Prostate gland (tissue), 2 donors: Measurements from ENCODE around the gene TET3. TPM values are rescaled to one million over a fixed set of nuclear protein-coding genes. Genes with fewer than 3 reads are reported as not detected.

Source experiments
- DNase-seq: peaks from one replicate; pipeline ENCODE4 v3.0.0-alpha.2; 2019; ENCODE audit warnings: low spot score
- H3K27ac ChIP-seq, 2 donors: fragments of 200-600 bp; sonication (generic); 2 replicates each; pipeline ENCODE4 v1.5.1; 2017 to 2019
- H3K27me3 ChIP-seq: fragments of 200-600 bp; sonication (generic); replicated peaks from 2 replicates; pipeline ENCODE4 v1.5.1; 2019; ENCODE audit not compliant: insufficient read depth
- H3K36me3 ChIP-seq, 2 donors: fragments of 200-600 bp; sonication (generic); 1 replicate in 1 of 2; 2 replicates in 1 of 2; pipeline versions ENCODE4 v1.5.1 to v1.8.1; 2017 to 2019
- H3K4me1 ChIP-seq: fragments of 200-600 bp; sonication (generic); replicated peaks from 2 replicates; pipeline ENCODE4 v1.5.1; 2019
- H3K4me3 ChIP-seq, 2 donors: fragments of 200-600 bp; sonication (generic); 2 replicates each; pipeline ENCODE4 v1.5.1; 2017 to 2019
- H3K9me3 ChIP-seq: fragments of 200-600 bp; sonication (generic); 2 replicates; pipeline ENCODE4 v1.5.1; 2017
- POLR2A ChIP-seq: fragments of 450-650 bp; IDR thresholded peaks from one replicate; pipeline ENCODE4 v1.6.1; 2016; ENCODE audit warnings: antibody characterized with exemption, mild to moderate bottlenecking
- POLR2AphosphoS5 ChIP-seq: sonication (generic); formaldehyde crosslinking; IDR thresholded peaks from one replicate; pipeline ENCODE4 v1.6.1; 2017; ENCODE audit warnings: antibody characterized with exemption
- WGBS: methylation state at CpG from one replicate; pipeline ENCODE4 v1.1.5; 2018; 5-methylcytosine and 5-hydroxymethylcytosine counted together
- intact Hi-C: fragments of 100-400 bp; cut with DNase I; formaldehyde crosslinking; loops from one replicate; pipeline ENCODE4 v1.14.2; 2022
- total RNA-seq, 2 donors: library from RNA; depleted of rRNA; stranded (reverse); fragments of >200 nt; gene quantifications; one replicate each; pipeline ENCODE4 v1.1.0, GENCODE V29; 2016
- TF ChIP-seq, protein P1 (sequence below), 4 experiments: fragments of 200-600 bp in 2 of 4; fragments of 450-650 bp in 2 of 4; sonication (generic) in 2 of 4; IDR thresholded peaks; 1 replicate in 3 of 4; 2 replicates in 1 of 4; pipeline ENCODE4 v1.5.1; 2016 to 2019; ENCODE audit warnings: antibody characterized with exemption in 4 of 4, mild to moderate bottlenecking in 2 of 4, moderate library complexity in 2 of 4

Gene TET3
- total RNA-seq, 2 donors from 2014 or later: 12.8 to 13.8 TPM

DNA sequence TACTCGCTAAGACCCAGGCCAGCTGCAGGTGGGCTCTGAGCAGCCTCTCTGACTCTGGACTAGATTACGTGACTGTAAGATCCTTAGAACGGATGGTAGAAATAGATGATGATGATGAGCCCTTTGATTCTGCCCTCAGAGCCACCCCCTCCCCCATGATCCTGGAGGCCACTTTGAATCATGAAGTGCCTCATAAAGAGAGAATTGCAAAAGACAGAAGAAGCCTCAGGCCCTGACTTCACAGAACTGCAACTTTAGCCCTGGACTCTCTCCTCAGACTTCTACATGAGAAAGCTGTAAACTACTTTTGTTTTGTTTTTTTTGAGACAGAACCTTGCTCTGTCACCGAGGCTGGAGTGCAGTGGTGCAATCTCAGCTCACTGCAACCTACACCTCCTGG is 15.4 kb upstream of the TET3 start:
- H3K4me1 ChIP-seq: no peaks in the 10 kb centered on the region
- DNase-seq: no peak
- no peak overlapping the region for H3K4me3 ChIP-seq
- no peaks in the 10 kb centered on the region for H3K27me3 ChIP-seq
- WGBS: 78% methylated on average over 4 of the region's 4 CpGs
- no peak overlapping the region for H3K27ac ChIP-seq
- H3K36me3 ChIP-seq: no peaks in the 10 kb centered on the region
- TF ChIP-seq, protein P1, sequence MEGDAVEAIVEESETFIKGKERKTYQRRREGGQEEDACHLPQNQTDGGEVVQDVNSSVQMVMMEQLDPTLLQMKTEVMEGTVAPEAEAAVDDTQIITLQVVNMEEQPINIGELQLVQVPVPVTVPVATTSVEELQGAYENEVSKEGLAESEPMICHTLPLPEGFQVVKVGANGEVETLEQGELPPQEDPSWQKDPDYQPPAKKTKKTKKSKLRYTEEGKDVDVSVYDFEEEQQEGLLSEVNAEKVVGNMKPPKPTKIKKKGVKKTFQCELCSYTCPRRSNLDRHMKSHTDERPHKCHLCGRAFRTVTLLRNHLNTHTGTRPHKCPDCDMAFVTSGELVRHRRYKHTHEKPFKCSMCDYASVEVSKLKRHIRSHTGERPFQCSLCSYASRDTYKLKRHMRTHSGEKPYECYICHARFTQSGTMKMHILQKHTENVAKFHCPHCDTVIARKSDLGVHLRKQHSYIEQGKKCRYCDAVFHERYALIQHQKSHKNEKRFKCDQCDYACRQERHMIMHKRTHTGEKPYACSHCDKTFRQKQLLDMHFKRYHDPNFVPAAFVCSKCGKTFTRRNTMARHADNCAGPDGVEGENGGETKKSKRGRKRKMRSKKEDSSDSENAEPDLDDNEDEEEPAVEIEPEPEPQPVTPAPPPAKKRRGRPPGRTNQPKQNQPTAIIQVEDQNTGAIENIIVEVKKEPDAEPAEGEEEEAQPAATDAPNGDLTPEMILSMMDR (IDR thresholded peaks at IDR 0.05): no peak
- intact Hi-C loops: no loop called here
- H3K9me3 ChIP-seq: no peaks in the 10 kb centered on the region

DNA sequence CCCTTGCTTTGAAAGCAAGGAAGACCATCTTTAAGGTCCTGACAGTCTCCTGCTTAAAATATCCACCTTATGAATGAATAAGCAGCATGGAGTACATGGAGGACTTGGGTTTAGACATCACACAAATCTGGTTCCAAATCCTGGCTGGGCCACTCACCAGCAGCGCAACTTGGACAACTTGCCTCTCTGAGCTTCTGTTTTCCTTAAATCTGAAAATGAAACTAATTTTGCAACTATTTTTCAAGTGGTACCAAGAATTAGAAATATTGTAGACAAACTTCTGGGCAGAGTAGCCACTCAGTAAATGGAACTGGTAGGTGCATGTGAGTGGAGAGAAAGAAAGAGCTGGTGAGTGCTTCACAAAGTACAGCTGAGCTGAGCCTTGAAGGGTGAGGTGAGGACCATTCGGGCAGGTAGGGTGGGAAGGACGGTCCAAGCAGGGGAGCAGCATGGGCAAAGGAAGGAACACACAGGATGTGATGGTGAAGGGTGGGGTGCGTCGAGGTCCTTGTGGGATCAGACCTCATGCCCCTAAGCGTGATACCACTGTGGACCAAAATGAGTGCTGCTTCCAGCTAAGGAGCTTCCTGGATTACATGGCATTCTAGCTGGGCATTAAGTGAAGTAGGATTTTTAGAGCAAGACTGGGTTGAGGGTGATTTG is 14.4 kb upstream of the TET3 start:
- no peak for TF ChIP-seq POLR2A
- TF ChIP-seq, protein P1 (IDR thresholded peaks at IDR 0.05): no peak
- no peak for TF ChIP-seq POLR2AphosphoS5
- intact Hi-C loops: no loop called here
- 87% methylated on average over 6 of the region's 6 CpGs for WGBS
- Histone ChIP-seq H3K4me3 (no peak overlapping the region), H3K36me3 (no peaks in the 10 kb centered on the region), H3K9me3 (no peaks in the 10 kb centered on the region), H3K27me3 (no peaks in the 10 kb centered on the region), H3K27ac (no peak overlapping the region), H3K4me1 (no peaks in the 10 kb centered on the region)
- no peak for DNase-seq

DNA sequence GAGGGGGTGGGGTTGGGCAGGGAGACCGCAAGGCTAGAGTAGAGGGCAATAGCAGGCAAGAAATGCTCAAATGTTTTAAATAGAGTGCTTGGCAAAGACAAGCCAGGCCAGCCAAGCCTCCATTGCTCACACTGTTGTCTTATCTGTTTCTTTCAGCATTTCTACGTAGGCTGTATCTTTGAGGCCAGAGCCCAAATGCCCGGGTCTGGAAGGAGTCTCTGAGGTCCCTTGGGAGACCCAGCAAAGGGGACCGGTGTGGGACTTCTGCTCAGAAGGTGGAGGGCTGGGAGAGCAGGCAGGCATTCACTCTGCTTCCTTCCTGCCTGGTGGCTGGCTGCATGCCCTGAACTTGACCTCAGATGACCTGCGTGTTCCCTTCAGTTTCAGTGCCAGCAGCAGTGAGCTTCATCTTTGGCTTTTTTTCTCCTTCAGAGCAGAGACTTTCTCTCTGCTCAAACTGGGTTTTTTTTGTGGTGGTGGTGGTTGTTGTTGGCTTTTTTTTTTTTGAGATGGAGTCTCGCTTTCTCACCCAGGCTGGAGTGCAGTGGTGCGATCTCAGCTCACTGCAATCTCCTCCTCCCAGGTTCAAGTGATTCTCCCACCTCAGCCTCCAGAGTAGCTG is 13.7 kb upstream of the TET3 start:
- no peak for DNase-seq
- Histone ChIP-seq H3K27me3 (no peaks in the 10 kb centered on the region), H3K4me3 (no peak overlapping the region), H3K4me1 (no peaks in the 10 kb centered on the region), H3K9me3 (no peaks in the 10 kb centered on the region), H3K27ac (no peak overlapping the region), H3K36me3 (no peaks in the 10 kb centered on the region)
- peak; percentile 15 for TF ChIP-seq POLR2AphosphoS5
- TF ChIP-seq, protein P1 (IDR thresholded peaks at IDR 0.05): no peak
- 66% methylated on average over 7 of the region's 7 CpGs for WGBS
- intact Hi-C loops: no loop called here

DNA sequence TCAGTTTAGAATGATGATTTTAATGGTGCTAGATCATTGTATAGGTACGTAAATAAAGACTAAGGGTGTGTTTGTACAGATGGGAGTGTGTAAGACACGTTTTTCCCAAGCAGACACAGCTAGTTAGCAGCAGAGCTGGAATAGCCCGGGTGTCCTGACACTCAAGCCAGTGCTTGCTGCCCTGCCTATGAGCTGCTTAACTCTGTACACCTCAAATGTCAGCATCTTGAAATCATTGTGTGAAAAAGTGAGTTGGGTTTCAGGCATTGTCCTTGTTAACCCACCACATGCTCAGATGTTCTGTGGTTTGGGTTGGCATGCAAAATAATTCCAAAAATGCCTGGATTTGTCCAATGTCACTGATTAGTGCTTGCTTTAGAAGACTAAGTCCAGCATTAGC is 13.0 kb upstream of the TET3 start:
- intact Hi-C loops: no loop called here
- H3K36me3 ChIP-seq: no peaks in the 10 kb centered on the region
- H3K4me3 ChIP-seq: no peak overlapping the region
- no peaks in the 10 kb centered on the region for H3K4me1 ChIP-seq
- H3K9me3 ChIP-seq: no peaks in the 10 kb centered on the region
- 61% methylated on average over 3 of the region's 3 CpGs for WGBS
- no peak for TF ChIP-seq POLR2A
- DNase-seq: no peak
- H3K27me3 ChIP-seq: no peaks in the 10 kb centered on the region
- H3K27ac ChIP-seq: no peak overlapping the region

DNA sequence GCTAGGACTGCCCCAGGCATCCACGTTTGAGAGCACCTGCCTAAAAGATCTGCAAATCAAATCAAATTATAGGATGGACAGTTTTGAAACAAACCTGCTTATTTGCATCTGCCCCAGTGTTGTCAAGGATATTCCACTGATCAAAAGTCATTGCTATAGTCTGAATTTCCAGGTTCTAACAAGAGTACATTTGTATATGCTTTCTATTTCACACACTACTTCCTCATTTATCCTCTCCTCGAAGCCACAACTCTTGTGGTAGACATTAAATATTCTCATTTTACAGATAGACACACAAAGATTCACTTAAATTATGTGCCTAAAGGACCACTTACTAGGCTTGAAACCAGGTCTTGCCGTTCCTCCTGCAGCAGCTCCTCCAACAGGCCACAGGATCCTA is 11.9 kb upstream of the TET3 start:
- TF ChIP-seq, protein P1 (IDR thresholded peaks at IDR 0.05): no peak
- TF ChIP-seq POLR2A: no peak
- TF ChIP-seq POLR2AphosphoS5: no peak
- 67% methylated on average over 3 of the region's 3 CpGs for WGBS
- H3K9me3 ChIP-seq: no peaks in the 10 kb centered on the region
- intact Hi-C loops: no loop called here
- no peak overlapping the region for H3K4me3 ChIP-seq
- DNase-seq: no peak
- no peaks in the 10 kb centered on the region for H3K27me3 ChIP-seq
- no peaks in the 10 kb centered on the region for H3K36me3 ChIP-seq
- H3K27ac ChIP-seq: no peak overlapping the region
- H3K4me1 ChIP-seq: no peaks in the 10 kb centered on the region
